CD4-positive, alpha-beta T cell treated with Interleukin-4 for 4 hours (primary cell): ENCODE measurements around the gene TUBB4B.
"Not testable (repeated sequence)": the region's sequence is repeated elsewhere in the genome, so short reads cannot be mapped to it uniquely, and the experiment has no call there.

Source experiments
- DNase-seq: peaks from one replicate; pipeline ENCODE4 v3.0.0-alpha.2; 2020

The TUBB4B gene

DNA sequence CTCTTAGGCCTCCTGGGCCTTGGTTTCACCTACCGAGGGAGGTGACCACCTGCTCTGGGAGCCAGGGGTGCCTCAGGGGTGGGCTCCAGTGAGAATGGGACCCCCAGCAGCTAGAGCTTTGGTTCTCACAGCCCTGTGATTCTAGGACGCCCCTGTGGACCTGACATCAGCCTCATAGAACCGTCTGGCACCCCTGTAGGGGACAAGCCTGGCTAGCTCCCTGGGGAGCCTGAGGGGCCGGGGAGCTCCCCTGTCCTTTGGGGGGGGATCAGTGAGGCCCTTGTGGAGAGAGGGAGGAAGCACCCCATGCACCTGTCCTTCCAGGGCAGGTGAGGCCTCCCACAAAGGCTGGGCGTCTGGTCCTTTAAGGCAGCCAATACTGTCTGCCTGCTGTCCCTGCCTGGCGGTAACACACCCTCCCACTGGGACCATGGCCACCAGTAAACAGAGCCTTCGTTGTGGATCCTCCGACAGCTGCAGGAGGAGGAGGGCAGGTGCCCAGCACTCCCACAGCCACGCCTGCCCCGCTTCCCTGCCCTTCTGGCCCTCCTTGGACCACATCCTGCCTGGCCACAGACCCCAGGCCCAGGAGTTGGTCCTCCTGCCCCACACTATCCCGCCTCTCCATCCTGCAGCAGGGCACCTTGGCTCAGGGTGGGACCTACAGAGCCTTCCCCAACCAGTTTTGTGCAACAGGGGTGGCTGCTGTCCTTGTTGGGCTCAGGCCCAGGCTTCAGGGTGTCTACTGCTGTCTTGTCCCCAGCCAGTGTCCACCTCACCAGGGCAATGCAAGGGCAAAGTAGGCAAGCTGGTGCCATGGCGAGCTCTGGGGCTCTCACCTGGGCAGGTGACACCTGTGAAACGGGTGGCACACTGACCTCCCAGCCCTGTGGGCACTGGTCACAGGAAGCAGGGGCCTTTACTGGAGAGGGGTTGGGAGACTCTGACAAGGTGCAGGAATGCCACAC is 3.0 kb upstream of the TUBB4B start:
- DNase-seq = no peak

DNA sequence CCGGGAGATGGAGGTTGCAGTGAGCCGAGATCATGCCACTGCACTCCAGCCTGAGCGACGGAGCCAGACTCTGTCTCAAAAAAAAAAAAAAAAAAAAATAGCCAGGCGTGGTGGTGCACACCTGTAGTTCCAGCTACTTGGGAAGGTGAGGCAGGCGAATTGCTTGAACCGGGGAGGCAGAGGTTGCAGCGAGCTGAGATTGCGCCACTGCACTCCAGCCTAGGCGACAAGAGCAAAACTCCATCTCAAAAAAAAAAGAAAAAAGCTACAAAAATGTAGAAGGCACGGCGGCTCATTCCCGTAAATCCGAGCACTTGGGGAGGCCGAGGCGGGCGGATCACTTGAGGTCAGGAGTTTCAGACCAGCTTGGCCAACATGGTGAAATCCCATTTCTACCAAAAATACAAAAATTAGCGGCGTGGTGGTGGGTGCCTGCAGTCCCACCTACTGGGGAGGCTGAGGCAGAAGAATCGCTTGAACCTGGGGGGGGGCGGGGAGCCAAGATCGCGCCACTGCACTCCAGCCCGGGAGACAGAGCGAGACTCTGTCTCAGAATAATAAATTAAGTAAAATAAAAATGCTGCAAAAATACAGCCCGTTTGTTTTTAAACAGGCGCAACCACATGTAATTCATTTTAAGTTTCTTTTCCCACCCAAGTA is 1.4 kb upstream of the TUBB4B start:
- not testable (repeated sequence) for DNase-seq

DNA sequence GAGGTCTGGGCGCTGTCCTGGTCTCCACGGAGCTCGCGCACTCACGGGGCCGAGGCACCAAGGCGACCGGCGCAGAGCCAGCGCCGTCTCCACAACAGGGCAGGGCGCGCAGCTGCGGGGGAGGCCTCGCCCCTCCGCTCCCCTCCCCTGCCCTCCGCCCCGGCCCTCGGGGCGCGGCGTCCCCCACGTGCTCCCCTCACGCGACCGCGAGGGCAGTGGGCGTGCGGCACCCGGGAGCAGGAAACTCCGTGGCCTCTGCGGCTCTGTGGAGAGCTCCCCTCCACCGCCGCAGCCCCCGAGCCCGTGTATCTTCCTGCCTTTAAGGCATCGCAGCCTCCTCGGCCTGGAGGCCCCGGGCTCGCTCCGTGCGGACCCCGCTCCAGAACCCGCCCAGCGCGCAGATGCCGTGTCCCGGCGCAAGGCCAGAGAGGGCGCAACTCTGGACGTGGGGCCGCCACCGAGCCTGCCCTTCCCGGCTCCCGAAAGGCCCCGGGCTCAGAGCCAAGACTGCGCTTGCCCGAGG is 708 bp upstream of the TUBB4B start:
- peak; percentile 72 for DNase-seq

DNA sequence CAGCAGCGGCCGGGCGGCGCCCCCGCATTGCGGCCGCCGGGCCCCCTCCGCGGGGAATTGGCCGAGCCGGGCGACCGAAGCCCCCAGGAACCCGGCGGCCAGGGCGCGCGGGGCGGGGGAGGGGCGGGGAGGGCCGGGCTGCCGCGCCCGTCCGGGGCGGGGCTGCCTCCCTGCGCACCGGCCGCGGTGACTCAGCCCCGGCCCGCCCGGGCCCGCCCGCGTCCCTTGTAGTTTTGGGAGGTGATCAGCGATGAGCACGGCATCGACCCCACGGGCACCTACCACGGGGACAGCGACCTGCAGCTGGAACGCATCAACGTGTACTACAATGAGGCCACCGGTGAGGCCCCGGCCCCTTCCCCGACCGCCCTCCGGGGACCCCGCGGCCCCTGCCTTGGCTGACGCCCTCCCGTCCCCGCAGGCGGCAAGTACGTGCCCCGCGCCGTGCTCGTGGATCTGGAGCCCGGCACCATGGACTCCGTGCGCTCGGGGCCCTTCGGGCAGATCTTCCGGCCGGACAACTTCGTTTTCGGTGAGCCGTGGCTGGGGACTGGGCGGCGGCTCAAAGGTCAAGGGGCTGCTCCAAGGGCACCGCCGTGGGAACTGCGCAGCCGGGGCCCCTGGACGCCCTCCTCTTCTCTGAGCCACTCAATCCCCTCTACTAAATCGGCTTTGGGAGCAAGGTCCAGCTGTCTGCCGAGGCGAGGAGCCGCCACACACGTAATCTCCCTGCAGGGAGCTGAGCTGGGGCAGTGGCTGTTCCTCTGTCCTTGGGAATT is 592 bp downstream of the TUBB4B start:
- DNase-seq = peak; percentile 75

DNA sequence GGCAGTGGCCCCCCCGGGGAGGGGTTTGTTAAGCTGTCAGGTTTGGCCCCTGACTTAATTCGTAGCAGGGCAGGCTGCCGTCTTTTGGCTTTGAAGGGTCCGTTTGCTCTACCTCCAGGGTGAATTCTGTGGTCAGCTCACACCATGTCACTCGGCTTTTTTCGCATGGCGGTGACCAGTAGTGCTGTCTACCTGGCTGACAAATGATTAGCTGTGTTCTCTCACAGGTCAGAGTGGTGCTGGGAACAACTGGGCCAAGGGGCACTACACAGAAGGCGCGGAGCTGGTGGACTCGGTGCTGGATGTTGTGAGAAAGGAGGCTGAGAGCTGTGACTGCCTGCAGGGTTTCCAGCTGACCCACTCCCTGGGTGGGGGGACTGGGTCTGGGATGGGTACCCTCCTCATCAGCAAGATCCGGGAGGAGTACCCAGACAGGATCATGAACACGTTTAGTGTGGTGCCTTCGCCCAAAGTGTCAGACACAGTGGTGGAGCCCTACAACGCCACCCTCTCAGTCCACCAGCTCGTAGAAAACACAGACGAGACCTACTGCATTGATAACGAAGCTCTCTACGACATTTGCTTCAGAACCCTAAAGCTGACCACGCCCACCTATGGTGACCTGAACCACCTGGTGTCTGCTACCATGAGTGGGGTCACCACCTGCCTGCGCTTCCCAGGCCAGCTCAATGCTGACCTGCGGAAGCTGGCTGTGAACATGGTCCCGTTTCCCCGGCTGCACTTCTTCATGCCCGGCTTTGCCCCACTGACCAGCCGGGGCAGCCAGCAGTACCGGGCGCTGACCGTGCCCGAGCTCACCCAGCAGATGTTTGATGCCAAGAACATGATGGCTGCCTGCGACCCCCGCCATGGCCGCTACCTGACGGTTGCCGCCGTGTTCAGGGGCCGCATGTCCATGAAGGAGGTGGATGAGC is 1.4 kb downstream of the TUBB4B start:
- no peak for DNase-seq

DNA sequence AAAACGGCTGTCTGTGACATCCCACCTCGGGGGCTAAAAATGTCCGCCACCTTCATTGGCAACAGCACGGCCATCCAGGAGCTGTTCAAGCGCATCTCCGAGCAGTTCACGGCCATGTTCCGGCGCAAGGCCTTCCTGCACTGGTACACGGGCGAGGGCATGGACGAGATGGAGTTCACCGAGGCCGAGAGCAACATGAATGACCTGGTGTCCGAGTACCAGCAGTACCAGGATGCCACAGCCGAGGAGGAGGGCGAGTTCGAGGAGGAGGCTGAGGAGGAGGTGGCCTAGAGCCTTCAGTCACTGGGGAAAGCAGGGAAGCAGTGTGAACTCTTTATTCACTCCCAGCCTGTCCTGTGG is 2.2 kb downstream of the TUBB4B start:
- DNase-seq = not testable (repeated sequence)

DNA sequence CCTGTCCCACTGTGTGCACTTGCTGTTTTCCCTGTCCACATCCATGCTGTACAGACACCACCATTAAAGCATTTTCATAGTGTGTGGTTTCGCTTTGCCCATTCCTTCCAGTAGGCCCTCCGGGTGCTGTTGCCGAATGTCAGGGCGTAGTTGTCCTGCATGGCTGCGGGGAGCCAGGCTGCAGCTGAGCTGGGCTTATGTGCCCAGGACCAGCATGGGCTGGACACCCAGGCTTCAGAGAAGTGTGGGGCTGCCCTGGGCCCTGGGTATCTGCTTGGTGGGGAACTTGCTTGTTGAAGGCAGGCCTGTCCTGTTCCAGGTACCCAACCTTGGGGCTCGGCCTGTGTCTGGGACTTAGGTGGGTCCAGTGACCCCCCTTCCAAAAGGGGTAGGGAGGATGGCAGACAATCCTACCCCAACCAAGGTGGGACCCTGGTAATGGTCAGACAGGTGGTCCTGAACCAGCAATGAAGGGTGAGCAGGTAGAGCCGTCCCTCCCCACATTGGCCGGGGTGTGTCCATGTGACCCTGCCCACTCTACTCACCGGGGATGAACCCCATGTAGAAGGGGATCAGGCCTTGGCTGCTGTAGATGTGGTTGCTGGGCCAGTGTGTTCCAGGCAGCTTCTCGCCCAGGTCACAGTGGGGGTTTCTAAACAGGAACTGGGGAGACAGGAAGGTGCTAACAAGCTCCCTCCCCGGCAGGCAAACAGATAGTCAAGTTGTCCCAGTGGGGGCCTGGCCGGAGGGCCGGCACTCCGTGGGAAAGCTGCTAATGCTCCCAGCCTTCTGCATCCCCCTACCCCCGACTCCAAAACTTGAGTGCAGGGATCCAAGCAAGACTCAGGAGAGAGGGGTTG is 2.8 kb downstream of the TUBB4B start:
- no peak for DNase-seq

DNA sequence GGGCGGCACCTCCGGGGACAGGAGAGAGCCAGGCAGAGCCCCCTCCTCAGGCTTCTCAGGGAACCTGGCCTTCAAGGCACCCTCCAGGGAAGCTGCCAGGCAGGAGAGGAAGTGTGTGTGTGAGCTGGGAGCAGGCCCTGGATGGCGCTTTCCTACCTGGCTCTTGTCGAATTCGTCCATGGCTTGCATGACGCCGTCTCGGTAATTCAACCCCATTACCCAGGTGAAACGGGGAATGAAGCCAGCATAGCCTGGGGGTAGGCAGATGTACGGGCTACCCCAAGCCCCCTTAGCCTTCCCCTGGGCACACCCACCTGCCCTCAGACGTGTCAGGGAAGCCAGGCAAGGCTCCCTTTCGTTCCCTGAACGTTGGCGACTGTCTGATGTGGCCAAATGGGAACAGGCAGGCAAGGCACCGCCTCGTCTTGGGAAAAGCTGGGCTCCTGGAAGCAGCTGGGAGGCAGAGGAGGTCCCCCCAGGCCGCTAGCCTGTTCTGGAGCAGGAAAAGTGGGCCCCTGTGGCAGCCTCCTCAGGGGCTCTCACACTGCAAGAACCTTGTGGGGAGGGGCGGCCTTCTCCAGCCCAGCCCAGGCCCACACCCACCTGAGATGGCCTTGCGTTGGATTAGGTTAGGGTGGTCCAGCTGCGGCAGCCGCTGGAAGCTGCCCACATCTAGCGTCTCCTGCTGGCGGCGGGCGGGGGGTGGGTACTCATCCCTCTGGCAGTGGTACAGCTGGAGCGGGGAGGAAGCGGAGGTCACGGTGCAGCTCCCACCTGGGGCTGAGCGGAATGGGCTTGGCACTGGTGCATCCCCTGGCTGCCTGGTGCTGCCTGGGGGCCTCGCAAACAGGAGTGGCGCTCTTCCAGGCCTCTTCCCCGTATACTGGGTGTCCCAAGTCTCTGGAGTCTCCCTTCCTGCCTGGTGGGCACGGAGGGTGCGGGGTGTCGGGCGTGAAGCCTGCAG is 3.7 kb downstream of the TUBB4B start:
- DNase-seq = no peak

DNA sequence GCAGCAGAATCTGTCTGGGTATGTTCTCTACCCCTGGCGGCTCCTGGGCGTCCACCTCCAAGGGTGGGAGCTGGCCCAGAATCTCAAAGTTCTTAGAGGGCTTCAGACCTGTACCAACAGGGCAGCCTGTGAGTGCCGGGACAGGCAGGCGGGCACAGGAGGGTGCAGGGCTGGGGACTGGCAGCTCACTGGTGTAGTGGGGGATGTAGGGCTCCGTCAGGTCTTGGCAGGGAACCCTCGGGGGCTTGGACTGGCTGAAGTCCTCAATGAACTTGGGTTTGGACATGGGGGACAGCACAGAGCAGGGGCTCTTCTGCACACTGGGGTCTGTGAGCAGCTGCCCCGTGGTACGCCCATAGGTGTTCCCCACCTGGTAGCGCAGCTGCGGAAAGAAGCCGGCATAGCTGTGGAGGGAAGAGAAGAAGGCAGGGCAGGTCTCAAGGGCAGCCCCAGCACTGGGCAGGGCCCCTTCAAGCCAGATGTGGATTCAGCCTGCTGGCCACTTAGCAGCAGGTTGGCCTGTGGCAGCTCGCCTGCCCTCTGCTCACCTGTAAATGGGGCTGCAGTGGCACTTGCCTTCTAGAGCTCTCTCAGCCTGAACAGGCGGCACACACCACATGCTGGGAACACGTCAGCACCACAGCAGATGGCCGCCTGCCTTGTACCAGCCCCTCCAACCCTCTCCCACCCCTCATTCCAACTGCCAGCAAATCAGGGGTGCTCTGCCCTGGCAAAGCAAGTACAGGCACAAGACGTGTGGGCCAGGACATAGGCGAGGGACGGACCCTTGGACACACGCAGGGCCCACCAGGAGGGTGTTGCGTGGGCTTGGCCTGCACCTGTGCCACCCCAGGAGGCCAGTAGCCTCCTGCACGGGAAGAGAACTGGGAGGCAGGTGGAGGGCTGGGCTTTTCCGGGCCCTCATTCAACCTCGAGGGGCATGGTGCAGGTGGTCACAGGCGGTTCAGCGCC is 4.6 kb downstream of the TUBB4B start:
- no peak for DNase-seq

DNA sequence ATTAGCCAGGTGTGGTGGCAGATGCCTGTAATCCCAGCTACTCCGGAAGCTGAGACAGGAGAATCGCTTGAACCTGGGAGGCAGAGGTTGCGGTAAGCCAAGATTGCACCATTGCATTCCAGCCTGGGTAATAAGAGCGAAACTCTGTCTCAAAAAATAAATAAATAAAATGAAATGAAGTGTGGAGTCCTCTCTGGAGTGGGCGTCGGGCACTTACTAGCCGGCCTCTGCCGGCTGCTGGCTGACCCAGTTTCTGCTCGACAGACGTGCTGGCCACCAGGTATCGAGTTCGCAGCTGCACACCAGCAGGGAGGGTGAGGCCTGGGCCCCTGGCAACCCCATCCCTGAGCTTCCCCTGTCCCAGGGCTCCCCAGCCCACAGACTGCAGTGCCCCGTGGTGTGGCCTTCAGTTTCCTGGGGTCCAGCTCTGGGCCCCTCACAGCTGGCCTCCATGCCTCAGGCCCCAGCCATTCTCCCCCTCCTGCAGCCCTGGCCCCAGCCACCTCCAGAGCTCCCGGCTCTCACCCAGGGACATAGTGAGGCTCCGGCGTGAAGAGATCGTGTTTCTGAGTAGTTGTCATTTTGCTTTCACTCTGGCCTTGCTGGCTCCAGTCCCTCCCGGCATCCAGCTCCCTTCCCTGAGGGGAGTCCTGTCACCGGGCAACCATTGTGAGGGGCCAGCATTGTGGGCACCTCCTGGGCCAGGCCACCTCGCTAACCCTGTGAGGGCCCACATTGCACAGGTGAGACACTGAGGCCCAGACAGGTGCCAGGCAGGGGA is 6.2 kb downstream of the TUBB4B start:
- no peak for DNase-seq

DNA sequence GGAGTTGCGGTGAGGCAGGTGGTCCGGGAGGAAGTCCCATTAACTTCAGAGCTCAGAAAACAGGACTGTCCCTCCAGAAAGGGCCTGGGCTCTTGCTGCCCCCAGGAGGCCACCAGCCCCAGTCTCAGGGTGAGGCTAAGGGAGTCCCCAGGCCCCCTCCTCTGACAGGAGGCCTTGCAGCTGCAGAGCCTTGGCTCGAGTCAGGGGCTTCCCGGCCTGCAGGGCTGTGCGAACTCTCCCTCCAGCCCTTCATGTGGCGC is 6.8 kb downstream of the TUBB4B start:
- DNase-seq = no peak

DNA sequence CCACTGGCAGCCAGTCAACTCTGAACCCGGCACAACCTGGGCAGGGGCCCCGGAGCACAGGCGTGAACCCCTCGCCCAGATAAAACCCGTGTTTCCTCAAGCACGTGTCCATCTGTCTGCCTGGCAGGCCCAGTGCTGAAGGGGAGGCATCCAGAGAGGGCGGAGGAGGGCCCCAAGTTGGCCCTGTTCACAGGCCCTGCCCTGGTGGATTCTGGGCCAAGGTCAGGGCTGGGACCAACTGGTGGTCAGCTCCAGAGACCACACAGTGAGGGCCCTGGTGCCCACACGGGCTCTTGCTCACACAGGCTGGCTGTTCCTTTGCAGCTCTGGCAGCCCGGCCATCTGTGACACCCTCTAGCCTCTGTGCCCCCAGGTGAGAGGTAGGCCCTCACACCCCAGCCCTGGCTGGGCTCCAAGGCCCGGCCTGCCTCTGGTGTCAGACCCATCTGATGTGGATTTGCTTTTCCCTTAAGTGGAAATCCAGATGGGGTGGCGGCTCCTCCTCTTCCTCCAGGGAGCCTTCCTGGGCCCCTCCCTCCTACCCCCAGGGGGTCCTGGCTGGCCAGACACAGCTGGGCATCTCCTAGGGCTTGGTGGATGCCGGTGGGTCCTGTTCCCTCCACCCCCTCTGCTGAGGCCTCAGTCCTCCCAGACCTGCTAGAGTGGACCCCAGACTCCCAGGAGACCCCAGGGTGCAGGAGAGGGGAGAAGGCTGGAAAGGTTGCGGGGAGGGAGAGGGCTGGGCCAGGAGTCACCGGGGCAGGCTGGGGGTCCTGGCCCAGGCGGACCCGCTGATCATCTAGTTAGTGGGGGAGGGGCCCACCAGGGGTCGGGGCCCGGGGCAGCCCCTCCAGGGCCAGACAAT is 9.5 kb downstream of the TUBB4B start:
- no peak for DNase-seq

DNA sequence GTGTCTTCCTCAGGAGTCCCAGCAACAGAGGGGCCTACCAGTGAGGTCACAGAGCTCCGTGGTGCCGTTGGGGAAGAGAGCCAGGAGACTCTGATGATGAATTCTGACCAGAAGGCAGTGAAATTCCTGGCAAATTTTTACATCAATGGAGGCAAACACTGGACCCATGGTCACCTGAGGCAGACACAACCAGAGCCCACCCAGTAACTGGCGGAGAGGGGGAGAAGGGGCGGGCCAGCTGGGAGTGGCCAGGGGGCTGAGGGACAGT is 10.0 kb downstream of the TUBB4B start, which contains the start of gene STPG3:
TSS of gene STPG3 (plus strand) at position 93 of the 268 bp plus-strand sequence. CDS start at position 94, 1 bp downstream.
- no peak for DNase-seq

DNA sequence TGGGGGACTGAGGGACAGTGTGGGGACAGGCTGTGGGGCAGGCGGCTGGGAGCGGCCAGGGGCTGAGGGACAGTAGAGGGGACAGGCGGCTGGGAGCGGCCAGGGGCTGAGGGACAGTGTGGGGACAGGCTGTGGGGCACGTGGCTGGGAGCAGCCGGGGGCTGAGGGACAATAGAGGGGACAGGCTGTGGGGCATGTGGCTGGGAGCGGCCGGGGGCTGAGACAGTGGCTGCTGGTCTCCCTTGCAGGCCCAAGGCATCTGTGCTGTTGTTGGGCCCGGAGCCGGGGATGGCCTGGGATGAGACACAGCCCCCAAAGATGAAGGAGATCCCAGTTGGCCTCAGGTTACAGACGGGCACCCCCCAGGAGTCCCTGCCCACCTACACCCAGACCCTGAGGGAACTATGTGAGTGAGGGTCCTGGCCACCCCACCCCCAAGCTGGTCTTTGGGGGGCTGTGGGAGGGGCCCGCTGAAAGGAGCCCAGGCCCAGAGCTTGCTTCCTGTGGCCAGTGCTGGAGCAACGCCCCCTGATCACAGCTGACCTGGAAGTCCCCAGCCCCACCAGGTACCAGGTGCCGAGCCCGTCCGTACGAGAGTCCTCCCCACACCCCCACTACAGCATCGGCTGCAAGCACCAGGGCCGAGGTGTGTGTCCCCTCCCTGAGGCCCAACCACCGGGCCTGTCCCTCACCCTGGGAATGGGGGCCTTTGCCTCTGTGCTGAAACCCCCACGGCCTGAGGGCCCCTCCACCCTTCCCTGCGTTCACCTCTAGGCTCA is 10.6 kb downstream of the TUBB4B start:
- DNase-seq = no peak

DNA sequence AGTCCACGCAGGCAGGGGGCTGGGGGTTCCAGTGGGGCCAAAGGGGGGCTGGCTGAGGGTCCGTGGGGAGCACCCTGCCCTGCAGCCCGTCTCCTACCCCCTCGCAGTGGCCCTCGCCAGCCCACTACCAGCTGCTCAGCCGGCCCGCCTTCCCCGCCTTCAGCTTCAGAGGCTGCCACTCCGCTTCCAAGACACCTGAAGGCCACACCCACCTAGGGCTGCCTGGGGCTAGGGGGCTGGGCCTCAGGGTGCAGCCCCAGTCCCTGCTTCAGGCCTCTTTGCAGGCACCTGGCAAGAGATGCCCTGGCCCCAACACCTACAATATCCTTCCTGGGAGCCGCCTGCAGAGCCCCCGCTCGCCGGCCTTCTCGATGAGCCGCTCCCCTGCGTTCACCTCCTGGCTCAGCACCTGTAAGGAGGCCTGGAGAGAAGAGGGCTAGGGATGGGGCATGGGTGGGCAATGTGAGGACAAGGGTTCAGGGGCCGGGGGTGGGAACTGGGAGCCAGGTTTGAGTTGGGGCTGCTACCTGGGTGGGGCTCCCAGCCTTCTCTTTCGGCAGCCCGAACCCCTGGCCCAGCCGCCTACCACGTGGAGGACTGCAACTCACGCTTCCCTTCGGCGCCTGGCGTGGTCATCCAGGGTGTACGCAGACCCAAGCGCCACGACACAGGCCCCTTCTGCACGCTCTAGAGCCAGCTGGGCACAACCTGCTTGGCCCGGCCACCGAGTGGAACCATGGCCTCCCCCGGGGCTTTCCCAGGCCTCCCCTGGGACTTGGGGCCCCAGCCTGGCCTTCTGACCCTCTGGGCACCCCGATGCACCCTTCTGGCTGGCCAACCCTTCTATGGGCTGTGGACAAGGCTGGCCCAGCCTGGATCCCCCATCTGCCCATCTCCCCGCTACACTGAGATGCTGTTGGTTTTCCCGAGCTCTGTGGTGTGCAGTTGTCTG is 11.7 kb downstream of the TUBB4B start:
- no peak for DNase-seq
